HepG2 (cell line): ENCODE data around the gene LIMCH1. TPM values are rescaled to one million over a fixed set of nuclear protein-coding genes. Genes with fewer than 3 reads are reported as not detected.

Source experiments
- ATAC-seq: fragments of 200-7000 bp; cut with Tn5 transposase; 3 replicates; pipeline ENCODE4 v1.9.1; 2020; ENCODE audit warnings: mild to moderate bottlenecking, moderate library complexity
- BruUV-seq: library from RNA; stranded (reverse); fragments of 400-500 nt; replicated peaks from 2 replicates; lab custom pipeline; 2021; lab: Mats Ljungman, UMichigan
- CTCF ChIA-PET: fragments of 300-600 bp; formaldehyde crosslinking; extraction: SDS; loops from one replicate; lab custom pipeline; 2021; ENCODE audit warnings: low total read pairs, inconsistent platforms, low intra/inter-chr PET ratio; lab: Yijun Ruan, JAX
- POLR2A ChIA-PET: fragments of 350-600 bp; sonication (Branson Sonifier 250); formaldehyde crosslinking; loops from one replicate; lab custom pipeline; 2020; ENCODE audit warnings: antibody characterized with exemption, inconsistent platforms; lab: Yijun Ruan, JAX
- DNase-seq: peaks from one replicate; pipeline ENCODE4 v3.0.0-alpha.2; 2015; ENCODE audit warnings: low spot score
- FAIRE-seq: peaks from 3 replicates; lab custom pipeline; 2011; peaks lifted over from hg19 to GRCh38; lab: Jason Lieb, UNC
- H2AFZ ChIP-seq: one replicate; pipeline ENCODE4 v1.6.1; 2011; ENCODE audit warnings: low read length, inconsistent platforms
- H3K27ac ChIP-seq: fragments of 300-600 bp; 3 replicates; pipeline ENCODE4 v1.8.0; 2011; ENCODE audit warnings: mixed run types, mild to moderate bottlenecking, mixed read lengths, low read length, inconsistent platforms; ENCODE audit not compliant: insufficient read depth; ENCODE audit errors: extremely low read length
- H3K27me3 ChIP-seq, 2 experiments: fragments of 200-600 bp in 1 of 2; 2 replicates in 1 of 2; 3 replicates in 1 of 2; pipeline versions ENCODE4 v1.6.0 to v1.8.0; 2011; ENCODE audit warnings: low read length in 2 of 2, mild to moderate bottlenecking in 2 of 2, moderate library complexity in 2 of 2, inconsistent platforms in 1 of 2; ENCODE audit not compliant: insufficient read depth in 2 of 2, control insufficient read depth in 1 of 2
- H3K36me3 ChIP-seq, 2 experiments: fragments of 200-600 bp in 1 of 2; replicated peaks in 1 of 2; 2 replicates in 1 of 2; 3 replicates in 1 of 2; pipeline versions ENCODE4 v1.5.1 to v1.8.0; 2011; ENCODE audit warnings: low read length in 2 of 2, inconsistent platforms in 1 of 2; ENCODE audit not compliant: insufficient read depth in 2 of 2, control insufficient read depth in 1 of 2
- H3K4me1 ChIP-seq: 2 replicates; pipeline ENCODE4 v1.5.1; 2012; ENCODE audit warnings: low read length, inconsistent platforms; ENCODE audit not compliant: insufficient read depth
- H3K4me2 ChIP-seq: 2 replicates; pipeline ENCODE4 v1.6.0; 2011; ENCODE audit warnings: low read depth, low read length, inconsistent platforms
- H3K4me3 ChIP-seq, 3 experiments: fragments of 200-600 bp in 1 of 3; sonication (generic), shearing (Covaris generic) in 1 of 3; replicated peaks in 1 of 3; 2 replicates each; pipeline ENCODE4 v1.5.1; 2011 to 2016; ENCODE audit warnings: low read length in 3 of 3, inconsistent platforms in 2 of 3, low read depth in 2 of 3, mild to moderate bottlenecking in 2 of 3, control low read depth in 1 of 3, mixed read lengths in 1 of 3; ENCODE audit not compliant: insufficient read depth in 1 of 3
- H3K79me2 ChIP-seq: one replicate; pipeline ENCODE4 v1.6.1; 2011; ENCODE audit warnings: low read length, inconsistent platforms; ENCODE audit not compliant: insufficient read depth
- H3K9ac ChIP-seq: 2 replicates; pipeline ENCODE4 v1.6.0; 2011; ENCODE audit warnings: mild to moderate bottlenecking, low read depth, low read length, inconsistent platforms; ENCODE audit not compliant: insufficient read depth
- H3K9me3 ChIP-seq: 2 replicates; pipeline ENCODE4 v1.5.1; 2012; ENCODE audit warnings: mild to moderate bottlenecking, low read length
- H4K20me1 ChIP-seq: 2 replicates; pipeline ENCODE4 v1.6.0; 2011; ENCODE audit warnings: inconsistent platforms, mild to moderate bottlenecking, low read length, moderate library complexity; ENCODE audit not compliant: insufficient read depth
- PRDM4 ChIP-seq: sonication (generic); formaldehyde crosslinking; IDR thresholded peaks from 2 replicates; pipeline ENCODE4 v1.9.0; 2021; ENCODE audit warnings: missing genetic modification reagents, borderline replicate concordance
- THAP8 ChIP-seq: sonication (generic); formaldehyde crosslinking; IDR thresholded peaks from 2 replicates; pipeline ENCODE4 v1.5.1; 2020; ENCODE audit warnings: missing genetic modification reagents, mild to moderate bottlenecking, borderline replicate concordance
- ZKSCAN5 ChIP-seq: sonication (generic); formaldehyde crosslinking; IDR thresholded peaks from 2 replicates; pipeline ENCODE4 v1.5.1; 2020; ENCODE audit warnings: mild to moderate bottlenecking, missing genetic modification reagents
- ZNF317 ChIP-seq: sonication (generic); formaldehyde crosslinking; IDR thresholded peaks from 2 replicates; pipeline ENCODE4 v1.5.0; 2020; ENCODE audit warnings: mild to moderate bottlenecking, missing genetic modification reagents
- ZNF451 ChIP-seq: sonication (generic); formaldehyde crosslinking; IDR thresholded peaks from 2 replicates; pipeline ENCODE4 v1.5.0; 2020; ENCODE audit warnings: mild to moderate bottlenecking, missing genetic modification reagents
- ZNF792 ChIP-seq: IDR thresholded peaks from 2 replicates; pipeline ENCODE4 v1.6.1; 2016
- ZSCAN12 ChIP-seq: sonication (generic); formaldehyde crosslinking; IDR thresholded peaks from 2 replicates; pipeline ENCODE4 v1.9.0; 2021; ENCODE audit warnings: mild to moderate bottlenecking, missing genetic modification reagents
- WGBS: methylation state at CpG from one replicate; pipeline ENCODE4 v1.1.6; 2017; ENCODE audit warnings: low lambda C conversion rate; 5-methylcytosine and 5-hydroxymethylcytosine counted together
- in situ Hi-C: cut with HindIII; loops from 2 replicates; pipeline ENCODE4 v1.10.0; 2017; ENCODE audit warnings: low pct_unique_long_range_greater_than_20kb; ENCODE audit not compliant: extremely low pct_ligation_motif_present
- intact Hi-C: fragments of 100-400 bp; cut with micrococcal nuclease; formaldehyde crosslinking; loops from one replicate; pipeline ENCODE4 v1.10.0; 2022; ENCODE audit not compliant: unreplicated experiment
- polyA plus RNA-seq, 8 experiments: library from polyadenylated mRNA; depleted of rRNA in 3 of 8; stranded (reverse) in 7 of 8; unstranded in 1 of 8; fragments of >200 nt; fragmentation: Illumina TruSeq in 4 of 8; extraction: Trizol in 4 of 8; gene quantifications; 2 replicates each; pipeline versions ENCODE4 v1.2.1 to v1.2.3, GENCODE V29; 2011 to 2016; ENCODE audit warnings: low read depth in 4 of 8, missing spikeins in 1 of 8, mixed read lengths in 1 of 8; ENCODE audit not compliant: insufficient read depth in 1 of 8
- total RNA-seq, 5 experiments: library from RNA; depleted of rRNA; stranded (reverse); fragments of >200 nt; fragmentation: Illumina TruSeq; extraction: Trizol; gene quantifications; 2 replicates each; pipeline ENCODE4 v1.2.3, GENCODE V29; 2016; ENCODE audit warnings: low read depth in 1 of 5

LIMCH1 gene
- total and polyA plus RNA-seq, 2 of the 13 experiments (the other 11 are each of a cell fraction or from before 2014, with no cell fraction given), result 0.04 TPM; not detected in 1

- FAIRE-seq (no peak), ATAC-seq (0 out of 3 replicates have a peak, but pooled peaks have one; percentile 30), DNase-seq (no peak)
- Histone ChIP-seq H3K4me2 (no peak overlapping the region), H3K9ac (no peak overlapping the region), H3K4me3 (no peak overlapping the region), H4K20me1 (no peaks in the 10 kb centered on the region), H3K27ac (no peak overlapping the region), H2AFZ (no peak overlapping the region), H3K79me2 (no peaks in the 10 kb centered on the region), H3K4me1 (no peaks in the 10 kb centered on the region), H3K36me3 (no peaks in the 10 kb centered on the region), H3K27me3 (peaks cover 1 to 17% of the 10 kb centered on the region in 2 experiments; a peak in 2 of 5 replicates), H3K9me3 (no peaks in the 10 kb centered on the region)
- CTCF ChIA-PET, result no interaction called here
- whole genome bisulfite sequencing, result 9% methylated on average over 16 of the region's 16 CpGs
- in situ Hi-C loops, result no loop called here
- POLR2A ChIA-PET, result no interaction called here
- no peak for TF ChIP-seq ZSCAN12
- TF ChIP-seq ZNF792 (CRISPR knock-in tag), result no peak
- TF ChIP-seq ZKSCAN5, result no peak
- TF ChIP-seq ZNF451 (CRISPR knock-in tag), result no peak
- TF ChIP-seq PRDM4, result no peak
- no peak for TF ChIP-seq THAP8
- no peak for TF ChIP-seq ZNF317 (CRISPR knock-in tag)
- no TSS peak for BruUV-seq
- intact Hi-C loops, result no loop called here
Observed at GRCh38 chr4:41619161-41619560, 81.2 kb downstream of the LIMCH1 start.
